ENCODE measurements around the gene SMIM44.
A peak's percentile ranks its signal among the peaks of the same experiment; 100 is the strongest.

SMIM44 gene

GRCh38 chr19:3477506-3477905 is 5.7 kb downstream of the SMIM44 start:
- DNase-seq (ENCODE audit: low spot score) = no peak

GRCh38 chr19:3476830-3477229 is 6.4 kb downstream of the SMIM44 start:
- DNase-seq (ENCODE audit: low spot score) = no peak

GRCh38 chr19:3475449-3475848 is 7.8 kb downstream of the SMIM44 start:
- no peak for DNase-seq (ENCODE audit: low spot score)

GRCh38 chr19:3474614-3475013 is 8.6 kb downstream of the SMIM44 start:
- DNase-seq (ENCODE audit: low spot score) = no peak

- no peak for DNase-seq (ENCODE audit: low spot score)
Measured at GRCh38 chr19:3474010-3474409, 9.2 kb downstream of the SMIM44 start.

GRCh38 chr19:3471954-3472655 is 11.1 kb downstream of the SMIM44 start:
- DNase-seq (ENCODE audit: low spot score) = peak; percentile 21

GRCh38 chr19:3470500-3471128 is 12.6 kb downstream of the SMIM44 start:
- DNase-seq (ENCODE audit: low spot score) = no peak

- DNase-seq (ENCODE audit: low spot score) = no peak
Measured at GRCh38 chr19:3469638-3470499, 13.4 kb downstream of the SMIM44 start.

- DNase-seq (ENCODE audit: low spot score) = no peak
Measured at GRCh38 chr19:3468211-3468610, 15.0 kb downstream of the SMIM44 start.

- DNase-seq (ENCODE audit: low spot score) = no peak
Measured at GRCh38 chr19:3467437-3468198, 15.6 kb downstream of the SMIM44 start.

GRCh38 chr19:3466635-3467034 is 16.6 kb downstream of the SMIM44 start:
- DNase-seq (ENCODE audit: low spot score) = no peak

GRCh38 chr19:3465552-3465951 is 17.7 kb downstream of the SMIM44 start:
- DNase-seq (ENCODE audit: low spot score) = no peak

- DNase-seq (ENCODE audit: low spot score) = no peak
Measured at GRCh38 chr19:3464587-3465235, 18.5 kb downstream of the SMIM44 start.

- no peak for DNase-seq (ENCODE audit: low spot score)
Measured at GRCh38 chr19:3463714-3464586, 19.3 kb downstream of the SMIM44 start.

GRCh38 chr19:3462991-3463713 is 20.1 kb downstream of the SMIM44 start:
- DNase-seq (ENCODE audit: low spot score) = no peak

GRCh38 chr19:3459965-3460582 is 23.2 kb downstream of the SMIM44 start:
- DNase-seq (ENCODE audit: low spot score) = no peak

GRCh38 chr19:3459089-3459881 is 24.0 kb downstream of the SMIM44 start:
- no peak for DNase-seq (ENCODE audit: low spot score)

GRCh38 chr19:3458229-3459088 is 24.8 kb downstream of the SMIM44 start:
- DNase-seq (ENCODE audit: low spot score) = no peak

All from activated CD4-positive, alpha-beta T cell treated with anti-CD3 and anti-CD28 coated beads, Interleukin-2, Interleukin-4, amounts not matched to agents 100 ng/mL and 50 ng/mL, durations not matched to agents 16 hours and 8 hours (primary cell).